ENCODE results near the gene NOS2. TPM values are rescaled to one million over a fixed set of nuclear protein-coding genes. Genes with fewer than 3 reads are reported as not detected.

The NOS2 gene
- total and polyA plus RNA-seq, 12 donors: 0.06 to 1.6 (median 0.23) TPM; not detected in 2

DNA sequence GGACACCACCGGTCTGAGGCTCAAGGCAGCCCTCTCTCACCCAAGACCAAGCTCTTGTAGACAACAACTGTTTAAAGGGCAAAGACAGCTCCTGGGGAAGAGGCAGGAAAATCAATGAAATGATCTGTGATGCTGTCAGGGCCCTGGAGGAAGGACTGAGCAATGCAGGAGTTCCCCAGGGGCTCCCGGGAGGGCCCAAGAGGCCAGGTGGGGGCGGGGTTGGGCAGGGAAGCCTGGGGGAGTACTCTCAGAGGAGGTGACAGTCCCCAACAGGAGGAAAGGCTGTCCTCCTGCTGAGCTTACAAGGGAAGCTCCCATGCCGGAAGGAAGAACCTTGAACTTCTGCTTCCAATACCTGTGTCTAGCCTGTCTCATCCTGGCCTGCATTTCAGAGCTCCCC, 8.3 kb upstream of the NOS2 start:
- TF ChIP-seq, protein P1, sequence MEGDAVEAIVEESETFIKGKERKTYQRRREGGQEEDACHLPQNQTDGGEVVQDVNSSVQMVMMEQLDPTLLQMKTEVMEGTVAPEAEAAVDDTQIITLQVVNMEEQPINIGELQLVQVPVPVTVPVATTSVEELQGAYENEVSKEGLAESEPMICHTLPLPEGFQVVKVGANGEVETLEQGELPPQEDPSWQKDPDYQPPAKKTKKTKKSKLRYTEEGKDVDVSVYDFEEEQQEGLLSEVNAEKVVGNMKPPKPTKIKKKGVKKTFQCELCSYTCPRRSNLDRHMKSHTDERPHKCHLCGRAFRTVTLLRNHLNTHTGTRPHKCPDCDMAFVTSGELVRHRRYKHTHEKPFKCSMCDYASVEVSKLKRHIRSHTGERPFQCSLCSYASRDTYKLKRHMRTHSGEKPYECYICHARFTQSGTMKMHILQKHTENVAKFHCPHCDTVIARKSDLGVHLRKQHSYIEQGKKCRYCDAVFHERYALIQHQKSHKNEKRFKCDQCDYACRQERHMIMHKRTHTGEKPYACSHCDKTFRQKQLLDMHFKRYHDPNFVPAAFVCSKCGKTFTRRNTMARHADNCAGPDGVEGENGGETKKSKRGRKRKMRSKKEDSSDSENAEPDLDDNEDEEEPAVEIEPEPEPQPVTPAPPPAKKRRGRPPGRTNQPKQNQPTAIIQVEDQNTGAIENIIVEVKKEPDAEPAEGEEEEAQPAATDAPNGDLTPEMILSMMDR (IDR thresholded peaks at IDR 0.05): no peak
- ATAC-seq: no peak
- Histone ChIP-seq H3K4me3 (no peak overlapping the region), H3K27me3 (no peaks in the 10 kb centered on the region), H3K36me3 (no peaks in the 10 kb centered on the region), H3K4me1 (peaks cover 0 to 33% (median 11%) of the 10 kb centered on the region in 9 donors), H3K9me3 (no peaks in the 10 kb centered on the region), H3K27ac (peak overlapping the region in 2 of 10 donors; percentile 74 to 75)
- DNase-seq: no peak
- intact Hi-C loops (cut with DNase I): loop anchor here (5.0 to 10.0 kb wide), 4 partner anchors 69 to 446 kb away; no protein-coding TSS in a partner anchor
- 67 to 68% methylated on average over 4 of the region's 4 CpGs for WGBS, 2 donors

- Histone ChIP-seq H3K4me3 (peak overlapping the region in 6 of 10 donors; percentile 8 to 38 (median 32)), H3K27ac (peak overlapping the region in 6 of 10 donors; percentile 13 to 75 (median 38)), H3K9me3 (no peaks in the 10 kb centered on the region), H3K36me3 (no peaks in the 10 kb centered on the region), H3K4me1 (peaks cover 0 to 33% (median 11%) of the 10 kb centered on the region in 9 donors), H3K27me3 (no peaks in the 10 kb centered on the region)
- TF ChIP-seq, protein P1 (IDR thresholded peaks at IDR 0.05): no peak
- ATAC-seq (peak; percentile 15 to 58 (median 52)), DNase-seq (peak in 1 of 2 donors; percentile 14)
- intact Hi-C loops (cut with DNase I): loop anchor here (1.0 to 10.0 kb wide), 5 partner anchors 69 to 447 kb away; no protein-coding TSS in a partner anchor
- 56 to 62% methylated on average over 17 of the region's 17 CpGs for WGBS, 2 donors
Observed at GRCh38 chr17:27807567-27808470, 7.5 kb upstream of the NOS2 start.

- ATAC-seq: peak; percentile 87 to 93 (median 91)
- Histone ChIP-seq H3K4me3 (peak overlapping the region in 9 of 10 donors; percentile 4 to 49 (median 41)), H3K27me3 (peaks cover 0 to 6% (median 0%) of the 10 kb centered on the region in 7 donors), H3K9me3 (no peaks in the 10 kb centered on the region), H3K27ac (peak overlapping the region in 4 of 10 donors; percentile 22 to 82 (median 34)), H3K4me1 (peaks cover 0 to 30% (median 11%) of the 10 kb centered on the region in 9 donors), H3K36me3 (no peaks in the 10 kb centered on the region)
- intact Hi-C loops (cut with DNase I): loop anchor here (1.0 to 10.0 kb wide), 8 partner anchors 72 to 449 kb away; no protein-coding TSS in a partner anchor
- TF ChIP-seq, protein P1 (IDR thresholded peaks at IDR 0.05): peak; percentile 77 to 90 (median 88)
- WGBS, 2 donors: 1 to 3% methylated on average over 14 of the region's 14 CpGs
- peak; percentile 70 to 88 for DNase-seq
Observed at GRCh38 chr17:27805520-27806146, 5.3 kb upstream of the NOS2 start.

- H3K27me3 ChIP-seq: peaks cover 0 to 6% (median 0%) of the 10 kb centered on the region in 7 donors
- TF ChIP-seq, protein P1 (IDR thresholded peaks at IDR 0.05): no peak
- H3K4me1 ChIP-seq: peaks cover 0 to 24% (median 11%) of the 10 kb centered on the region in 9 donors
- no peak for DNase-seq
- ATAC-seq: no peak
- intact Hi-C loops (cut with DNase I): loop anchor here in 9 of 10 donors (2.0 to 10.0 kb wide), 5 partner anchors 75 to 451 kb away; no protein-coding TSS in a partner anchor
- WGBS, 2 donors: 80 to 81% methylated on average over 10 of the region's 10 CpGs
- no peak overlapping the region for H3K4me3 ChIP-seq
- H3K36me3 ChIP-seq: no peaks in the 10 kb centered on the region
- no peaks in the 10 kb centered on the region for H3K9me3 ChIP-seq
- H3K27ac ChIP-seq: no peak overlapping the region
Observed at GRCh38 chr17:27804113-27804512, 3.8 kb upstream of the NOS2 start.
